ENCODE data around the gene ABHD14A.
"Not testable (repeated sequence)": the region's sequence is repeated elsewhere in the genome, so short reads cannot be mapped to it uniquely, and the experiment has no call there.

- not testable (repeated sequence) for TF ChIP-seq CTCF (conservative IDR thresholded peaks at IDR 0.05; ENCODE audit: low read depth, low read length); EZH2 (IDR thresholded peaks at IDR 0.05; ENCODE audit: borderline replicate concordance, low read depth, low read length, poor library complexity, severe bottlenecking)
Measured at GRCh38 chr3:51993657-51994056, 18.8 kb downstream of the ABHD14A start.
